HG02588 (cell line): ENCODE measurements around the gene FHIT.

Experiments used
- ATAC-seq: cut with Tn5 transposase; IDR thresholded peaks from one replicate; pipeline ENCODE4 v1.9.1; 2021; ENCODE audit warnings: mild to moderate bottlenecking, moderate library complexity; ENCODE audit not compliant: unreplicated experiment

The FHIT gene

GRCh38 chr3:61251174-61251972, at the start of gene FHIT:
Gene FHIT, minus strand, starts transcription at chr3:61251452.
- peak; percentile 91 for ATAC-seq

DNA sequence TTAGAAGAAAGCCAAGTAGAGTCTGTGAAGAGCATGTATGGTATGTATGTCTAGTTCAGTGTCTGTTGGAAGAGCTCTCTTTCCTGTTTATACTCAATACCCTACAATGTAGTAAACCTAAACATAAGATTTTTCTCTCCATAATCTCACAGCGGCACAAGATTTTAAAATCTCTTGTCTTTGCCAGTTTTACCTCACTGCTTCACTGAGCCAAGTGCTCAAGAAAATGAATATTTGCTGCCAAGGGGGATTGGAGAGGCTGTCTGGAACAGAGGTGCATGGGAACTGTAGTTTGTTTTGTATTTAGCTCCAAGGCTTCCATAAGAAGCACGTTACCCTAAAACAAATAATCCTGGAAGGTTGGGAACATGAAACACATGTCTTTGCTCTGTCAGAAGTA, 49.5 kb upstream of the FHIT start:
- ATAC-seq = no peak

DNA sequence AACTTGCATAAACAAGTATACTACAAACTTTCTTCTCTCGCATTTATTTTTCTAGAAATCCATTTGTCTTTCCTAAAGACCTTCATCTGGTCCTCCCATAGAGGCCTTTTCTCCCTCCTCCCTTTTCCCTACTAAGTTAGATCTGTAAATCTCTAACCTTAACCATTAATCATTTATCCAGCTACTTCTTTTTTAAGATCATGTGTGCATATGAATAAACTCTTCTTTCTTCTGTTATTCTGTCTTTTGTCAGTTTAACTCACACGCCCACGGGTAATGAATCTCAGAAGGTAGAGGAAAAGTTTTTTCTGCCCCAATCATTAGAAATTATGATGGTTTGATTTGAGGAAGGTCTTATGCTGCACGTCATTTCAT, 48.7 kb upstream of the FHIT start:
- no peak for ATAC-seq

DNA sequence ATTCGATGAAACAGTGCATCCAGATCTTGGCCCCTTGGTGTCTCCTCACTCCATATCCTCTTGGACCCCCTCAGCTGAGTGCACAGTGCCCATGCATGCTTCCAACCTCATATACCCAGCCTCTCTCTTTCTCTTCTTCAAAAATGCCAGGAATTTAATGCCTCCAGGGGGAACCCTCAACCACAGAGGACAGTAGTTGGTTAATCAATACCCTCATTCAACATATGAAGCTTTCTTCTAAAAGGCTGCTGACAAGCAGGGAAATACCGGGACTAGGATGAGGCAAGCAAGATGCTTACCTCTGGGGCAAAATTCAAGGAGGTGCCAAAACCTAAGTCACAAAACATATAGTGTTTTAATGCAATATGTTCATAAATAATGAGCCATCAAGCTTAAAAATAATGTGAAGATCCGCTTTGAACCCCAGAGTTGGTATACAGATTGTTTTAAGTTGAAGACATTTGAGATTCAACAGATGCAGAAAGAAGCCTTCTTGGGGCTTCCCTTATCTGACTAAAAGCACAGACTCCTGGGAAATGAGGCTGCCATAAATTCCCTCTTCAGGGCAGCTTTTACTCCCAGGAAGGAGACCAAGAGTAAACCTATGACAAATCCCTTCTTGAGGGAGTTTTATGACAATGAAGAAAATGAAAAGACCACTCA, 48.2 kb upstream of the FHIT start:
- peak; percentile 57 for ATAC-seq

- no peak for ATAC-seq
Observed at GRCh38 chr3:61297821-61298220, 46.6 kb upstream of the FHIT start.

DNA sequence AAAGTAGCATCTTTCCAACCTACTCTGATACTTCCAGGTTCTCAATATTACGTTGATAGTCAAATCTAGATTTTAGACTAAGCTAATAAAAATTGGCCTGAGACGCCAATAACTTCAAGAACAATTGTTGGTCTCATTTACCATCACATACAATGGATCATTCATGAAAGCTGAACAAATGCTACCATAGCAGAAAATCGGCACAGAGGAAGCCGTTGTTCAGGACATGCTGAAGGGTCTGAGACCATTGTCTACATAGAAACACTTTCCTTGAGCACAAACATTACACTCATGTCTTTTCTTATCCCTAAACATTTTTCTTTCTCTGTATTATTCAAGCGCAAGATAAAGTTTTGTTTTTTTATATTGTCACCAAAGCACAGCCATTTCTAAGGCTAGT, 37.2 kb upstream of the FHIT start:
- ATAC-seq = no peak

GRCh38 chr3:61283876-61284275, 32.6 kb upstream of the FHIT start:
- ATAC-seq = no peak

DNA sequence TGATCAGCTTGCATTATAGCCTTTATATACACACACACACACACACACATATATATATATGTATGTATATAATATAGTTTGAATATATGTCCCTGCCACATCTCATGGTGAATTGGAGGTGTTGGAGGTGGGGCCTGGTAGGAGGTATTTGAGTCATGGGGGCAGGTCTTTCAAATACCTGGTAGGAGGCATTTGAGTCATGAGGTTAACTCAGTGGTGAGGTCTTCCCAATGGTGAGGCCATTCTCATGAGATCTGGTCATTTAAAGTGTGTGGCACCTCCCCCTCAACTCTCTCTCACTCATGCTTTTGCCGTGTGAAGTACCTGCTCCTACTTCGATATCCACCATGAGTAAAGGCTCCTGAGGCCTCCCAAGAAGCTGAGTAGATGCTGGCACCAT, 27.5 kb upstream of the FHIT start:
- ATAC-seq = no peak

GRCh38 chr3:61277411-61277810, 26.2 kb upstream of the FHIT start:
- no peak for ATAC-seq

GRCh38 chr3:61269435-61269834, 18.2 kb upstream of the FHIT start:
- no peak for ATAC-seq

DNA sequence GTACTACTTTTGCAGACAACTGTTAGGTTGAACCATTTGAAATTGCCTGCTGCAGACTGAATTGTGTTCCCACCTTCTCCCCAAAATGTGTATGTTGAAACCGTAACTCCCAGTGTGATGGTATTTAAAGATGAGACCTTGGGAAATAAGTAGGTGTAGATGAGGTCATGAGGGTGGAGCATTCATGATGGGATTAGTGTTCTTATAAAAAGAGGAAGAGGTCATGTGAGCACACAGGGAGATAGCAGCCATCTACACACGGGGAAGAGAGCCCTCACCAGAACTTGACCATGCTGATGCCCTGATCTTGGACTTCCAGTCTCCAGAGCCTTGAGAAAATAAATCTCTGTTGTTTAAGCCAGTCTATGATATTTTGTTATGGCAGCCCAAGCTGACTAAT, 17.4 kb upstream of the FHIT start:
- no peak for ATAC-seq

DNA sequence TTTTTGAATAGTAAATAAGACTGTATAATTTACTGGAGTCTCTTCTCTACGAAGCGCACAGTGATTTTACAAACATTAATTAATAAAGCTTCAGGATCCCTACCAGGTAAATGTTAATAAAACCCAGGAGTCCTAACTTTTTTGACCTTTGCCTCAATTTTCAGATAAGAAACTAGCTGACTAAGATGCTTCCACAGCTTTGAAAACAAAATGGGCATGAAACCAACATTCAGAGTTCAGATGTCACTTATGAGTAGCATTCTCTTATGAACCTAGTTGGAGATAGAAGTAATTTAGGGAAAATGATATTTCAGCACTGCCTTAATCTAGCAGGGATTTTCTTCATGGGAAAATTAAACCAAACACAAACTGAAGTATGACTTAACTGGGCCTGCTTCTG, 13.0 kb upstream of the FHIT start:
- no peak for ATAC-seq

DNA sequence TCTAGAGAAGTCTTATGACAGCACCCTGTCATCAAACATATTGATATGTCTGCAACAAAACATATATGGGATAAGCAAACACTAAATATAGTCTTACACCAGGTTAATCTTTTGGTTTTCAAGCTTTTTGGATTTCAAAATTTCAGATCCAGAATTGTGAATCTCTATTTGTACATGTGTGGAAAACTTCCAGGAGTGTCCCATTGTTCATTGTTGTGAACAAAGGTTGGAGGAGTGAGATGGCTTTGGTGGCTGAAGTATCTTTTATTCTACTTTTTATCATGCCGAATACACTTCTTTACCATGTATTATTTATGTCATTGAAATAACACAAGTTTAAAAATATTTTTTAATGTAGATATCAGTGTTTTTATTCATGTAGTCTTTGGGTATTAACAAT, 5.9 kb upstream of the FHIT start:
- ATAC-seq = no peak

- ATAC-seq = no peak
Observed at GRCh38 chr3:61253756-61254155, 2.5 kb upstream of the FHIT start.

GRCh38 chr3:61252836-61253235, 1.6 kb upstream of the FHIT start:
- ATAC-seq = no peak

GRCh38 chr3:61250784-61251173, 473 bp downstream of the FHIT start:
- ATAC-seq = no peak

- no peak for ATAC-seq
Observed at GRCh38 chr3:61248496-61248895, 2.8 kb downstream of the FHIT start.

GRCh38 chr3:61247191-61247590, 4.1 kb downstream of the FHIT start:
- no peak for ATAC-seq

DNA sequence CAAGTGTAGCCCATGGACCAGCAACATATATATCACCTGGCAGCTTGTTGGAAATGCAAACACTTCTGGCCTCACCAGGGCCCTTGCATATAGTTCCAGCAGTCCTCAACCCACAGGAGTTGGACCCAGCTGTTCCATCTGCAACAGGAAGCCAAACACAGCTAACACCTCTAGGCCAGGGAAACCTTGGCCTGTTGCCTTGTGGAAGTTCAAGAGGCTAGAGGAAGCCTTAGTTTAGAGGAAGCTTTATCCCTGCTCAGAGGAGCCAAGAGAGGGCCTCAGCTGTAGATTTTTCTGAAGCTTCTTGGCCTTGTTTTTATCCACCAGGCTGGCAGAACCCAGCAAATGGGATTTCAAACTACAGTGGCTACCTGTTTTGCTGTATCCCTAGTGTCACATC, 11.4 kb downstream of the FHIT start:
- ATAC-seq = no peak

GRCh38 chr3:61237858-61238257, 13.4 kb downstream of the FHIT start:
- no peak for ATAC-seq

DNA sequence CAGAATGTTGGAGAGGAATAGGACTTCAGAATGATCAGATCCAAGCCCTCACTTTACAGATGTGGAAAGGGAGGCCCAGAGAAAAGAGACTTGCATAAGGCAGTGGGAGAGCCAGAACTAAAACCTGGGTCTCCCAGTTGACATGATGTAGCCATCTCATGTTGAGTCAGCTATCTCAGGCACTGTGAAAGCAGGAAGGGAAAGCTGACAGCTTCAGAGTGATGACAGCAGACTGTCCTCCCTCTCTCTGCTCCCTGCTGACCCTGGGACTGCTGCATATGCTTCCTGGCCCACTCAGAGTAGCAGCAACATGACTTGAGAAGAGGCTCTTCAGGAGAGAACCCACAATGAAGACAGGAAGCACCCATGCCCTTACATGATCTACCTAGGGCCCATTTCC, 14.7 kb downstream of the FHIT start:
- peak; percentile 89 for ATAC-seq

GRCh38 chr3:61233746-61234145, 17.5 kb downstream of the FHIT start:
- no peak for ATAC-seq

- ATAC-seq = no peak
Observed at GRCh38 chr3:61231693-61232092, 19.6 kb downstream of the FHIT start.
